Nephron (organoid): ENCODE results near the gene NKTR.
"Not testable (repeated sequence)": the region's sequence is repeated elsewhere in the genome, so short reads cannot be mapped to it uniquely, and the experiment has no call there.

ENCODE experiments used
- H3K27ac Mint-ChIP-seq, 3 experiments: 2 replicates each; pipeline ENCODE4 v1.8.0; 2020; ENCODE audit warnings: mixed read lengths in 3 of 3, mild to moderate bottlenecking in 2 of 3, moderate library complexity in 1 of 3
- H3K27me3 Mint-ChIP-seq: 2 replicates; pipeline ENCODE4 v1.8.0; 2021; ENCODE audit warnings: low read depth, mild to moderate bottlenecking, moderate library complexity, mixed read lengths
- H3K36me3 Mint-ChIP-seq: 2 replicates; pipeline ENCODE4 v1.8.0; 2020; ENCODE audit warnings: low read depth, mixed read lengths
- H3K4me1 Mint-ChIP-seq: 2 replicates; pipeline ENCODE4 v1.8.0; 2020; ENCODE audit warnings: mixed read lengths
- H3K4me3 Mint-ChIP-seq, 3 experiments: 2 replicates each; pipeline ENCODE4 v1.8.0; 2020; ENCODE audit warnings: mild to moderate bottlenecking in 3 of 3, mixed read lengths in 3 of 3, moderate library complexity in 2 of 3
- H3K9me3 Mint-ChIP-seq: 2 replicates; pipeline ENCODE4 v1.8.0; 2020; ENCODE audit warnings: mixed read lengths
- CTCF ChIP-seq, 3 experiments: fragments of 200-600 bp; sonication (generic); IDR thresholded peaks; one replicate each; pipeline ENCODE4 v1.5.0; 2021; ENCODE audit warnings: antibody characterized with exemption in 3 of 3; ENCODE audit not compliant: unreplicated experiment in 3 of 3

The NKTR gene

GRCh38 chr3:42591811-42592210 lies 8.7 kb upstream of the NKTR start:
- TF ChIP-seq CTCF (IDR thresholded peaks at IDR 0.05; ENCODE audit: unreplicated experiment in 3 of 3), result no peak
- Mint-ChIP-seq H3K27me3 (no peaks in the 10 kb centered on the region), H3K4me3 (peak overlapping the region; percentile 79 to 97 (median 84)), H3K36me3 (peaks cover 14% of the 10 kb centered on the region), H3K27ac (peak overlapping the region in 1 of 3 experiments; percentile 38), H3K9me3 (no peaks in the 10 kb centered on the region), H3K4me1 (peaks cover 5% of the 10 kb centered on the region)

GRCh38 chr3:42593635-42594034 lies 6.9 kb upstream of the NKTR start:
- Mint-ChIP-seq H3K27me3 (no peaks in the 10 kb centered on the region), H3K36me3 (peaks cover 18% of the 10 kb centered on the region), H3K4me3 (peak overlapping the region in 1 of 3 experiments; percentile 1), H3K27ac (no peak overlapping the region), H3K9me3 (no peaks in the 10 kb centered on the region), H3K4me1 (peaks cover 5% of the 10 kb centered on the region)
- TF ChIP-seq CTCF (IDR thresholded peaks at IDR 0.05; ENCODE audit: unreplicated experiment in 3 of 3), result no peak

- no peak for TF ChIP-seq CTCF (IDR thresholded peaks at IDR 0.05; ENCODE audit: unreplicated experiment in 3 of 3)
- H3K36me3 Mint-ChIP-seq, result peaks cover 18% of the 10 kb centered on the region
- H3K4me3 Mint-ChIP-seq, result no peak overlapping the region
- H3K27ac Mint-ChIP-seq, result no peak overlapping the region
- no peaks in the 10 kb centered on the region for H3K9me3 Mint-ChIP-seq
- no peaks in the 10 kb centered on the region for H3K27me3 Mint-ChIP-seq
- H3K4me1 Mint-ChIP-seq, result peaks cover 2% of the 10 kb centered on the region
Measured at GRCh38 chr3:42595682-42596081, 4.8 kb upstream of the NKTR start.

- Mint-ChIP-seq H3K4me3 (peak overlapping the region; percentile 60 to 74 (median 66)), H3K36me3 (peaks cover 24% of the 10 kb centered on the region), H3K27ac (peak overlapping the region in 2 of 3 experiments; percentile 40 to 77)
- not testable (repeated sequence) for H3K4me1 Mint-ChIP-seq, H3K9me3 Mint-ChIP-seq, H3K27me3 Mint-ChIP-seq
Measured at GRCh38 chr3:42597098-42597497, 3.4 kb upstream of the NKTR start.

- TF ChIP-seq CTCF (IDR thresholded peaks at IDR 0.05; ENCODE audit: unreplicated experiment in 3 of 3), result no peak
Measured at GRCh38 chr3:42600958-42601675, 631 bp downstream of the NKTR start.

GRCh38 chr3:42601896-42602581 lies 1.6 kb downstream of the NKTR start:
- H3K9me3 Mint-ChIP-seq, result peaks cover 5% of the 10 kb centered on the region
- peaks cover 26% of the 10 kb centered on the region for H3K4me1 Mint-ChIP-seq
- peak overlapping the region; percentile 93 to 95 (median 94) for H3K4me3 Mint-ChIP-seq
- H3K27me3 Mint-ChIP-seq, result no peaks in the 10 kb centered on the region
- peaks cover 33% of the 10 kb centered on the region for H3K36me3 Mint-ChIP-seq
- peak overlapping the region; percentile 98 to 100 (median 99) for H3K27ac Mint-ChIP-seq
- TF ChIP-seq CTCF (IDR thresholded peaks at IDR 0.05; ENCODE audit: unreplicated experiment in 3 of 3), result peak in 1 of 3 experiments; percentile 14

More at GRCh38 chr3:42600958-42601675, 631 bp downstream of the NKTR start:
- peaks cover 5% of the 10 kb centered on the region for H3K9me3 Mint-ChIP-seq
- peaks cover 23% of the 10 kb centered on the region for H3K4me1 Mint-ChIP-seq
- H3K36me3 Mint-ChIP-seq, result peaks cover 31% of the 10 kb centered on the region
- H3K27me3 Mint-ChIP-seq, result no peaks in the 10 kb centered on the region
- H3K4me3 Mint-ChIP-seq, result peak overlapping the region; percentile 93 to 95 (median 94)
- peak overlapping the region; percentile 98 to 100 (median 99) for H3K27ac Mint-ChIP-seq
